ENCODE results near the gene ABCA2.

- TF ChIP-seq CTCF (conservative IDR thresholded peaks at IDR 0.05) (no peak), ZFX (IDR thresholded peaks at IDR 0.05) (no peak)
Measured at GRCh38 chr9:137075275-137075775, 47.3 kb upstream of the ABCA2 start.

Measured in C4-2B (cell line).